Progenitor cell of endocrine pancreas (in vitro differentiated cells): ENCODE measurements around the gene NR3C1. TPM values are rescaled to one million over a fixed set of nuclear protein-coding genes. Genes with fewer than 3 reads are reported as not detected.

Experiments used
- DNase-seq: peaks from one replicate; pipeline ENCODE4 v3.0.0; 2021; ENCODE audit warnings: low spot score; ENCODE audit not compliant: unreplicated experiment
- H3K27ac Mint-ChIP-seq: 2 replicates; pipeline ENCODE4 v1.8.0; 2021; ENCODE audit warnings: mild to moderate bottlenecking, moderate library complexity, mixed read lengths
- H3K27me3 Mint-ChIP-seq: 2 replicates; pipeline ENCODE4 v1.8.0; 2021; ENCODE audit warnings: mixed read lengths
- H3K36me3 Mint-ChIP-seq: 2 replicates; pipeline ENCODE4 v1.8.0; 2022; ENCODE audit warnings: mixed read lengths; ENCODE audit not compliant: insufficient read depth
- H3K4me1 Mint-ChIP-seq: 2 replicates; pipeline ENCODE4 v1.8.0; 2021; ENCODE audit warnings: low read depth, mixed read lengths
- H3K4me3 Mint-ChIP-seq: 2 replicates; pipeline ENCODE4 v1.8.0; 2021; ENCODE audit warnings: low read depth, mild to moderate bottlenecking, moderate library complexity, mixed read lengths
- H3K9me3 Mint-ChIP-seq: 2 replicates; pipeline ENCODE4 v1.8.0; 2021; ENCODE audit warnings: low read depth, mixed read lengths
- total RNA-seq: library from RNA; stranded (reverse); gene quantifications from 2 replicates; pipeline ENCODE4 v1.2.1, GENCODE V29; 2021
- TF ChIP-seq, protein P1 (sequence below): fragments of 200-600 bp; sonication (generic); IDR thresholded peaks from one replicate; pipeline ENCODE4 v1.5.0; 2021; ENCODE audit warnings: antibody characterized with exemption, mild to moderate bottlenecking; ENCODE audit not compliant: unreplicated experiment

NR3C1 gene
- total RNA-seq, 1 donor from 2014 or later = 6.7 TPM

DNA sequence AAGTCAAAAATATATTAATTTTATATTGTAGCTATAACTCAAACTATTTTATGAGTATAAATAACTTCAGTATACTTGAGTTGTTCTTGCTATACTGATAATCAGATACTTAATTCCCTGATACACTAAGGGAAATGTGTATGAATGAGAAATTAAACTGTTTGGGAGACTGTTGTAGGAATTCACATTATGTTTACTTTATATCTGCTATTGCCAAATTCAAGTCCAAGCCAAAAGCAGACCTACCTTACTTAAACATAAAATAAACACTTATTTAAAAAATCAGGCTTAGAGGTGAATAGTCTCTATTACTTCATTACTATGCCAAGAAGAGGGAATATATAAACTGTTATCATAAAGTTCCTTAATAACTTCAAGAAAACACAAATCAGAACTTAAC lies 13.2 kb downstream of the NR3C1 start:
- peaks cover 8% of the 10 kb centered on the region for H3K36me3 Mint-ChIP-seq
- H3K9me3 Mint-ChIP-seq = peaks cover 14% of the 10 kb centered on the region
- TF ChIP-seq, protein P1, sequence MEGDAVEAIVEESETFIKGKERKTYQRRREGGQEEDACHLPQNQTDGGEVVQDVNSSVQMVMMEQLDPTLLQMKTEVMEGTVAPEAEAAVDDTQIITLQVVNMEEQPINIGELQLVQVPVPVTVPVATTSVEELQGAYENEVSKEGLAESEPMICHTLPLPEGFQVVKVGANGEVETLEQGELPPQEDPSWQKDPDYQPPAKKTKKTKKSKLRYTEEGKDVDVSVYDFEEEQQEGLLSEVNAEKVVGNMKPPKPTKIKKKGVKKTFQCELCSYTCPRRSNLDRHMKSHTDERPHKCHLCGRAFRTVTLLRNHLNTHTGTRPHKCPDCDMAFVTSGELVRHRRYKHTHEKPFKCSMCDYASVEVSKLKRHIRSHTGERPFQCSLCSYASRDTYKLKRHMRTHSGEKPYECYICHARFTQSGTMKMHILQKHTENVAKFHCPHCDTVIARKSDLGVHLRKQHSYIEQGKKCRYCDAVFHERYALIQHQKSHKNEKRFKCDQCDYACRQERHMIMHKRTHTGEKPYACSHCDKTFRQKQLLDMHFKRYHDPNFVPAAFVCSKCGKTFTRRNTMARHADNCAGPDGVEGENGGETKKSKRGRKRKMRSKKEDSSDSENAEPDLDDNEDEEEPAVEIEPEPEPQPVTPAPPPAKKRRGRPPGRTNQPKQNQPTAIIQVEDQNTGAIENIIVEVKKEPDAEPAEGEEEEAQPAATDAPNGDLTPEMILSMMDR = no peak

DNA sequence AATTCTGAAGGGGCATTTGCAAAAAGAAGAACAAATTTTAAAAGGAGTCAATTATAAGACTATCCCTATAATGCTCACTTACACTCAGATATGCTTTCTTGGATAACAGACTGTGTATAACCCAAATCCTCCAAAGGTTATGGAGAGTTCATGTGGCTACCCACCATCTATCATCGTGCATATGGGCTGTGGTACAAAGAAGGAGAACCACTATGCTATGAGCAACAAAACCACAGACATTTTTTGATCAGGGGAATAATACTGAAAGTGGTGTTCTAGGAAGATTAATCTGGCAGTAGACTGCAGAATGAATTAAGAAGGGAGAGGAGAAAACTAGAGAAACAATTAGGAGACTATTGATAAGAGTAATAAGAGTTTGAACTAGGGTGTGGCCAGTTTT lies 16.8 kb downstream of the NR3C1 start:
- DNase-seq = no peak
- peaks cover 1% of the 10 kb centered on the region for H3K4me1 Mint-ChIP-seq
- H3K27me3 Mint-ChIP-seq = no peaks in the 10 kb centered on the region

More for the DNA sequence above, 13.2 kb downstream of the NR3C1 start:
- H3K4me3 Mint-ChIP-seq = no peak overlapping the region
- peaks cover 1% of the 10 kb centered on the region for H3K4me1 Mint-ChIP-seq
- H3K27me3 Mint-ChIP-seq = no peaks in the 10 kb centered on the region
- no peak overlapping the region for H3K27ac Mint-ChIP-seq
- no peak for DNase-seq

DNA sequence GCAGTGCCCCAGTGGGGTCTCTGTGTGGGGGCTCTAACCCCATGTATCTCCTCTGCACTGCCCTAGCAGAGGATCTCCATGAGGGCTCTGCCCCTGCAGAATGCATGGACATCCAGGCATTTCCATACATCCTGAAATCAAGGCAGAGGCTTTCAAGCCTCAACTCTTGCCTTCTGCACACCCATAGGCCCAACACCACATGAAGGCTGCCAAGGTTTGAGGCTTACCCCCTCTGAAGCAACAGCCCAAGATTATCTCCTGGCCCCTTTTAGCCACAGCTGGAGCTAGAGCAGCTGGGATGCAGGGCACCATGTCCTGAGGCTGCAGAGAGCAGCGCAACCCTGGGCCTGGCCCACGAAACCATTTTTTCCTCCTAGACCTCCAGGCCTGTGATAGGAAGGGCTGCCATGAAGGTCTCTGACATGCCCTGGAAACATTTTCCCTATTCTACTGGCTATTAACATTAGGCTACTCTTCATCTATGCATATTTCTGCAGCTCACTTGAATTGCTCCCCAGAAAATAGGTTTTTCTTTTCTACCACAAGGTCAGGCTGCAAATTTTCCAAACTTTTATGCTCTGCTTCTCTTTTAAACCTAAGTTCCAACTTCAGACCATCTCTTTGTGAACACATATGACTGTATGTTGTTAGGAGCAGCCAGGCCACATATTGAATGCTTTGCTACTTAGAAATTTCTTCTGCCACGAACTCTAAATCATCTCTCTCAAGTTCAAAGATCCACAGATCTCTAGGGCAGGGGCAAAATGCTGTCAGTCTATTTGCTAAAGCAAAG lies 18.4 kb downstream of the NR3C1 start:
- DNase-seq = no peak
- Mint-ChIP-seq H3K27ac (no peak overlapping the region), H3K4me1 (no peaks in the 10 kb centered on the region), H3K9me3 (peaks cover 21% of the 10 kb centered on the region), H3K36me3 (peaks cover 14% of the 10 kb centered on the region), H3K27me3 (no peaks in the 10 kb centered on the region), H3K4me3 (no peak overlapping the region)
- TF ChIP-seq, protein P1 = no peak

More for the DNA sequence above, 16.8 kb downstream of the NR3C1 start:
- H3K36me3 Mint-ChIP-seq = peaks cover 14% of the 10 kb centered on the region
- no peak overlapping the region for H3K4me3 Mint-ChIP-seq
- peaks cover 17% of the 10 kb centered on the region for H3K9me3 Mint-ChIP-seq
- TF ChIP-seq, protein P1 = no peak
- H3K27ac Mint-ChIP-seq = no peak overlapping the region

DNA sequence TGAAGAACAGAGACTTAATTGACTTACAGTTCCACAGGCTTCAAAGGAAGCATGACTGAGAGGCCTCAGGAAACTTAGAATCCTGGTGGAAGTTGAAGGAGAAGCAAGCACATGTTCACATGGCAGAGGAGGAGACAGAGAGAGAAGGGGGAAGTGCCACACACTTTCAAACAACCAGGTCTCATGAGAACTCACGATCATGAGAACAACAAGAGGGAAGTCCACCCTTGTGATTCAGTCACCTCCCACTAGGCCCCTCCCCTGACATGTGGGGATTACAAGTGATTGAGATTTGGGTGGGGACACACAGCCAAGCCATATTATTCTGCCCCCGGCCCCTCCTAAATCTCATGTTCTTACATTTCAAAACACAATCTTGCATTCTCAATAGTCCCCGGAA lies 19.5 kb downstream of the NR3C1 start:
- no peaks in the 10 kb centered on the region for H3K4me1 Mint-ChIP-seq
- peaks cover 21% of the 10 kb centered on the region for H3K9me3 Mint-ChIP-seq
- H3K4me3 Mint-ChIP-seq = no peak overlapping the region
- TF ChIP-seq, protein P1 = no peak
- H3K36me3 Mint-ChIP-seq = peaks cover 14% of the 10 kb centered on the region
- no peak overlapping the region for H3K27ac Mint-ChIP-seq
- no peaks in the 10 kb centered on the region for H3K27me3 Mint-ChIP-seq
- no peak for DNase-seq

DNA sequence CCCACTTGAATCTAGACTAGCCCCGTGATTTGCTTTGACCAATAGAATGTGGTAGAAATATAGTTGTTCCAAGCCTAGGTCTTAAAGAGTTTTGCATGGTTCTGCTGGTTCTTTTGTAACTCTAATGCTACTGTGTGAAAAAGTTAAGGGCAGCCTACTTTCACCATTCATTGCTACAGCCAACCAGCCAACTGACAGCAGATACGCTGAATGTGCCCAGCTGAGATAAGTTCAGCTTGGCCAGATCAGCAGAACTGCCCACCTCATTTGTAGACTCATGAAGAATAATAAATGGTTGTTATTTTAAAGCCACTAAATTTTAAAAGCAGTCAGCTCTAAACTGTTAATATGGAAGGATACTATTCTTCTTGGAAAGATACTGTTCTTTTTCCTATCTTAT lies 23.9 kb downstream of the NR3C1 start:
- H3K27ac Mint-ChIP-seq = no peak overlapping the region

More for the DNA sequence above, 23.9 kb downstream of the NR3C1 start:
- no peaks in the 10 kb centered on the region for H3K27me3 Mint-ChIP-seq
- H3K4me3 Mint-ChIP-seq = no peak overlapping the region
- peaks cover 2% of the 10 kb centered on the region for H3K36me3 Mint-ChIP-seq
- TF ChIP-seq, protein P1 = no peak
- H3K9me3 Mint-ChIP-seq = peaks cover 5% of the 10 kb centered on the region
- no peak for DNase-seq
- no peaks in the 10 kb centered on the region for H3K4me1 Mint-ChIP-seq
